H1 (cell line): ENCODE data around the gene FAM193B. TPM values are rescaled to one million over a fixed set of nuclear protein-coding genes. Genes with fewer than 3 reads are reported as not detected.

Experiments used
- CTCF ChIA-PET: fragments of 300-600 bp; sonication (Branson Sonifier 250); formaldehyde crosslinking; loops from one replicate; lab custom pipeline; 2021; ENCODE audit not compliant: partially characterized antibody; lab: Charles Lee
- POLR2A ChIA-PET: fragments of 300-600 bp; sonication (Branson Sonifier 250); formaldehyde crosslinking; loops from one replicate; lab custom pipeline; 2021; ENCODE audit warnings: inconsistent platforms; ENCODE audit not compliant: partially characterized antibody; lab: Charles Lee
- DNase-seq, 2 experiments: peaks; one replicate each; pipeline versions ENCODE4 v3.0.0 to v3.0.0-alpha.2; 2010 to 2022; ENCODE audit warnings: low spot score in 2 of 2, low read depth in 1 of 2, mixed read lengths in 1 of 2
- FAIRE-seq: peaks from 2 replicates; lab custom pipeline; 2011; peaks lifted over from hg19 to GRCh38; lab: Jason Lieb, UNC
- H2AFZ ChIP-seq: 2 replicates; pipeline ENCODE4 v1.8.1; 2012; ENCODE audit warnings: low read length, inconsistent platforms
- H2AK5ac ChIP-seq: 2 replicates; pipeline ENCODE4 v1.6.1; 2013; ENCODE audit warnings: low read depth, low read length
- H2BK120ac ChIP-seq: replicated peaks from 2 replicates; pipeline ENCODE3; 2013; ENCODE audit warnings: low read depth, low read length, inconsistent platforms
- H2BK12ac ChIP-seq: 2 replicates; pipeline ENCODE4 v1.6.1; 2013; ENCODE audit warnings: low read depth, low read length
- H2BK15ac ChIP-seq: 2 replicates; pipeline ENCODE4 v1.6.1; 2013; ENCODE audit warnings: low read length
- H2BK20ac ChIP-seq: 2 replicates; pipeline ENCODE4 v1.6.1; 2013; ENCODE audit warnings: low read length
- H2BK5ac ChIP-seq: 2 replicates; pipeline ENCODE4 v1.6.1; 2013; ENCODE audit warnings: low read depth, low read length
- H3K14ac ChIP-seq: 2 replicates; pipeline ENCODE4 v1.6.1; 2013; ENCODE audit warnings: inconsistent platforms; ENCODE audit not compliant: insufficient read length
- H3K18ac ChIP-seq: 2 replicates; pipeline ENCODE4 v1.6.1; 2013; ENCODE audit warnings: low read length; ENCODE audit errors: extremely low read depth
- H3K23ac ChIP-seq: 2 replicates; pipeline ENCODE4 v1.6.1; 2013; ENCODE audit warnings: inconsistent platforms; ENCODE audit not compliant: insufficient read length
- H3K23me2 ChIP-seq: 2 replicates; pipeline ENCODE4 v1.6.1; 2013; ENCODE audit warnings: low read depth, low read length
- H3K27ac ChIP-seq: 2 replicates; pipeline ENCODE4 v1.6.1; 2011; ENCODE audit warnings: low read depth, low read length, inconsistent platforms
- H3K27me3 ChIP-seq, 4 experiments: replicated peaks in 1 of 4; 1 replicate in 1 of 4; 2 replicates in 3 of 4; pipeline versions ENCODE4 v1.6.1 to v1.8.1; 2011 to 2013; ENCODE audit warnings: low read length in 3 of 4, mild to moderate bottlenecking in 3 of 4, inconsistent platforms in 2 of 4, mixed read lengths in 2 of 4, moderate library complexity in 1 of 4; ENCODE audit not compliant: control insufficient read depth in 3 of 4, insufficient read depth in 3 of 4; ENCODE audit errors: extremely low read depth in 1 of 4
- H3K36me3 ChIP-seq, 4 experiments: 2 replicates each; pipeline versions ENCODE4 v1.6.1 to v1.8.1; 2011 to 2013; ENCODE audit warnings: mild to moderate bottlenecking in 4 of 4, low read length in 3 of 4, moderate library complexity in 2 of 4, control low read depth in 1 of 4, inconsistent platforms in 1 of 4; ENCODE audit not compliant: insufficient read depth in 4 of 4, control insufficient read depth in 2 of 4
- H3K4ac ChIP-seq: replicated peaks from 2 replicates; pipeline ENCODE3; 2013; ENCODE audit warnings: low read length, low read depth, mixed read lengths, inconsistent platforms; ENCODE audit not compliant: insufficient read length
- H3K4me1 ChIP-seq, 4 experiments: replicated peaks in 1 of 4; 1 replicate in 1 of 4; 2 replicates in 3 of 4; pipeline versions ENCODE4 v1.6.1 to v1.8.1; 2011 to 2013; ENCODE audit warnings: low read length in 3 of 4, inconsistent platforms in 2 of 4, mixed read lengths in 1 of 4; ENCODE audit not compliant: insufficient read depth in 4 of 4, control insufficient read depth in 3 of 4
- H3K4me2 ChIP-seq, 2 experiments: 2 replicates each; pipeline versions ENCODE4 v1.6.1 to v1.8.1; 2011 to 2013; ENCODE audit warnings: low read depth in 2 of 2, low read length in 2 of 2, control low read depth in 1 of 2, inconsistent platforms in 1 of 2, mild to moderate bottlenecking in 1 of 2; ENCODE audit not compliant: insufficient read depth in 1 of 2
- H3K4me3 ChIP-seq, 4 experiments: fragments of 200-600, 300-600 bp in 1 of 4; sonication (generic), shearing (Covaris generic), sonication (Bioruptor Twin) in 1 of 4; 2 replicates each; pipeline versions ENCODE4 v1.5.1 to v1.8.1; 2011 to 2016; ENCODE audit warnings: low read length in 4 of 4, low read depth in 3 of 4, control low read depth in 2 of 4, inconsistent platforms in 2 of 4, mild to moderate bottlenecking in 2 of 4, mixed read lengths in 1 of 4, moderate library complexity in 1 of 4; ENCODE audit not compliant: insufficient read depth in 2 of 4; ENCODE audit errors: extremely low read depth in 1 of 4
- H3K56ac ChIP-seq: replicated peaks from 2 replicates; pipeline ENCODE3; 2013; ENCODE audit warnings: low read depth, mild to moderate bottlenecking, mixed read lengths, low read length, inconsistent platforms; ENCODE audit not compliant: insufficient read length
- H3K79me1 ChIP-seq: 2 replicates; pipeline ENCODE4 v1.6.1; 2013; ENCODE audit warnings: low read depth, low read length, control low read depth
- H3K79me2 ChIP-seq, 2 experiments: 2 replicates each; pipeline versions ENCODE4 v1.6.1 to v1.8.1; 2012 to 2013; ENCODE audit warnings: low read length in 2 of 2, mild to moderate bottlenecking in 2 of 2, inconsistent platforms in 1 of 2; ENCODE audit not compliant: insufficient read depth in 2 of 2, control insufficient read depth in 1 of 2
- H3K9ac ChIP-seq, 4 experiments: replicated peaks in 1 of 4; 1 replicate in 1 of 4; 2 replicates in 3 of 4; pipeline versions ENCODE4 v1.6.1 to v1.8.1; 2011 to 2013; ENCODE audit warnings: low read depth in 3 of 4, low read length in 3 of 4, control low read depth in 2 of 4, mild to moderate bottlenecking in 2 of 4, moderate library complexity in 2 of 4, inconsistent platforms in 1 of 4; ENCODE audit errors: extremely low read depth in 1 of 4
- H3K9me3 ChIP-seq, 2 experiments: 2 replicates each; pipeline versions ENCODE4 v1.6.1 to v1.8.1; 2012 to 2013; ENCODE audit warnings: mild to moderate bottlenecking in 2 of 2, moderate library complexity in 2 of 2, control low read depth in 1 of 2, inconsistent platforms in 1 of 2, low read depth in 1 of 2, low read length in 1 of 2, mixed read lengths in 1 of 2; ENCODE audit not compliant: insufficient read depth in 2 of 2
- H4K20me1 ChIP-seq, 2 experiments: replicated peaks in 1 of 2; 2 replicates each; pipeline versions ENCODE3 to v1.8.1; 2011 to 2013; ENCODE audit warnings: inconsistent platforms in 2 of 2, low read length in 2 of 2, mild to moderate bottlenecking in 1 of 2; ENCODE audit not compliant: insufficient read depth in 2 of 2, control insufficient read depth in 1 of 2
- H4K5ac ChIP-seq: 2 replicates; pipeline ENCODE4 v1.6.1; 2013; ENCODE audit warnings: low read length, low read depth, mixed read lengths, inconsistent platforms; ENCODE audit not compliant: insufficient read length
- H4K8ac ChIP-seq: 2 replicates; pipeline ENCODE4 v1.8.0; 2013; ENCODE audit warnings: mild to moderate bottlenecking, moderate library complexity, low read length, inconsistent platforms; ENCODE audit not compliant: insufficient read depth; ENCODE audit errors: extremely low read depth
- H4K91ac ChIP-seq: replicated peaks from 2 replicates; pipeline ENCODE3; 2013; ENCODE audit warnings: low read length, mixed read lengths, inconsistent platforms; ENCODE audit not compliant: insufficient read length
- BRCA1 ChIP-seq: IDR thresholded peaks from 2 replicates; pipeline ENCODE4 v1.6.1; 2012; ENCODE audit warnings: low read depth, low read length, improper control_type of control experiment
- CBX5 ChIP-seq: fragments of 300-800, 300-1000 bp; sonication (generic); IDR thresholded peaks from 2 replicates; pipeline ENCODE4 v1.7.1; 2016; ENCODE audit warnings: antibody characterized with exemption, low read length, low read depth
- FOSL1 ChIP-seq: IDR thresholded peaks from 2 replicates; pipeline ENCODE4 v1.6.1; 2011; ENCODE audit warnings: mild to moderate bottlenecking, low read depth, low read length, moderate library complexity; ENCODE audit not compliant: insufficient read depth
- GTF2F1 ChIP-seq: IDR thresholded peaks from 2 replicates; pipeline ENCODE4 v1.6.1; 2012; ENCODE audit warnings: low read depth, low read length, improper control_type of control experiment, borderline replicate concordance
- POLR2AphosphoS5 ChIP-seq: IDR thresholded peaks from 2 replicates; pipeline ENCODE4 v1.6.1; 2011; ENCODE audit warnings: low read depth, low read length
- RXRA ChIP-seq: IDR thresholded peaks from 2 replicates; pipeline ENCODE4 v1.6.1; 2011; ENCODE audit warnings: low read depth, mild to moderate bottlenecking, low read length, moderate library complexity; ENCODE audit not compliant: insufficient read depth
- SIX5 ChIP-seq: IDR thresholded peaks from 2 replicates; pipeline ENCODE4 v1.6.1; 2011; ENCODE audit warnings: mild to moderate bottlenecking, low read depth, low read length
- SP1 ChIP-seq: IDR thresholded peaks from 2 replicates; pipeline ENCODE4 v1.6.1; 2011; ENCODE audit warnings: low read depth, low read length
- SUZ12 ChIP-seq: fragments of 200-600 bp; sonication (generic); IDR thresholded peaks from 2 replicates; pipeline ENCODE4 v1.6.1; 2012; ENCODE audit warnings: mild to moderate bottlenecking, inconsistent platforms, low read length, moderate library complexity, mixed read lengths
- TAF7 ChIP-seq: optimal IDR thresholded peaks from 2 replicates; pipeline ENCODE3; 2011; ENCODE audit warnings: low read depth, mild to moderate bottlenecking, inconsistent platforms, low read length, moderate library complexity, borderline replicate concordance
- YY1 ChIP-seq: IDR thresholded peaks from 2 replicates; pipeline ENCODE4 v1.6.1; 2011; ENCODE audit warnings: low read depth, mild to moderate bottlenecking, low read length
- WGBS, 2 experiments: shearing (Covaris generic) in 1 of 2; methylation state at CpG; one replicate each; pipeline versions ENCODE4 v1.1.6 to v1.1.7; 2013 to 2015; ENCODE audit warnings: low lambda C conversion rate in 2 of 2, mixed read lengths in 2 of 2, inconsistent platforms in 1 of 2, low coverage in 1 of 2, missing lambda C conversion rate in 1 of 2; ENCODE audit not compliant: insufficient replicate concordance in 2 of 2, insufficient coverage in 1 of 2, insufficient read length in 1 of 2; ENCODE audit errors: extremely low coverage in 1 of 2, missing lambda C conversion rate in 1 of 2; 5-methylcytosine and 5-hydroxymethylcytosine counted together
- polyA plus RNA-seq, 7 experiments: library from polyadenylated mRNA; depleted of rRNA in 3 of 7; stranded (reverse) in 5 of 7; unstranded in 2 of 7; fragments of >200 nt in 5 of 7; fragments of 200-250 nt in 2 of 7; gene quantifications; 1 replicate in 5 of 7; 2 replicates in 1 of 7; 4 replicates in 1 of 7; pipeline versions ENCODE4 v1.2.1 to v1.2.3, GENCODE V29; 2011 to 2013; ENCODE audit warnings: missing spikeins in 2 of 7, mixed read lengths in 2 of 7
- total RNA-seq: library from RNA; stranded (reverse); fragmentation: NEBNext Ultra II Directional; extraction: Animal tissue kit (Norgen Biotek cat#: 25700); gene quantifications from 2 replicates; pipeline ENCODE4 v1.2.1, GENCODE V29; 2021

FAM193B gene
- total and polyA plus RNA-seq, 2 of the 8 experiments (the other 6 are each of a cell fraction or from before 2014, with no cell fraction given), result 49.9 to 69.8 TPM

GRCh38 chr5:177514541-177514940 lies 39.8 kb downstream of the FAM193B start:
- Histone ChIP-seq H3K9me3 (no peaks in the 10 kb centered on the region), H2BK12ac (no peak overlapping the region), H4K5ac (no peak overlapping the region), H3K79me1 (peaks cover 5% of the 10 kb centered on the region; the same call in 1 of the 2 replicates), H3K4me1 (peaks cover 4 to 11% (median 6%) of the 10 kb centered on the region in 4 experiments; a peak in 6 of 7 replicates), H3K18ac (no peak overlapping the region), H3K23ac (no peak overlapping the region), H2AK5ac (no peak overlapping the region), H3K4me3 (no peak overlapping the region), H2BK15ac (no peak overlapping the region), H4K91ac (no peak overlapping the region), H2BK120ac (no peak overlapping the region), H3K79me2 (peaks cover 0 to 9% of the 10 kb centered on the region in 2 experiments; a peak in 1 of 4 replicates), H4K20me1 (peaks cover 0 to 14% of the 10 kb centered on the region in 2 experiments), H3K4me2 (no peak overlapping the region), H4K8ac (peak overlapping the region; percentile 53; the same call in 1 of the 2 replicates), H3K9ac (no peak overlapping the region), H3K27me3 (no peaks in the 10 kb centered on the region), H2AFZ (no peak overlapping the region), H3K23me2 (peaks cover 8% of the 10 kb centered on the region), H3K14ac (no peak overlapping the region), H2BK5ac (no peak overlapping the region), H3K4ac (no peak overlapping the region), H3K27ac (no peak overlapping the region), H3K56ac (no peak overlapping the region), H3K36me3 (peaks cover 27 to 56% (median 47%) of the 10 kb centered on the region in 4 experiments), H2BK20ac (no peak overlapping the region)
- CTCF ChIA-PET, result interaction anchor here (0.5 to 20.8 kb wide), 5 partner anchors 9 to 40 kb away, joined by 3 to 306 read pairs (median 4); no protein-coding TSS in a partner anchor
- WGBS, 2 experiments, result 93% methylated on average over 11 of the region's 11 CpGs; no CpG with 5 or more reads in 1 of the 2 experiments
- TF ChIP-seq CBX5 (no peak), SIX5 (no peak), YY1 (no peak), BRCA1 (no peak), FOSL1 (no peak), GTF2F1 (no peak), RXRA (no peak), SP1 (no peak), POLR2AphosphoS5 (no peak), SUZ12 (no peak), TAF7 (no peak)
- FAIRE-seq (no peak), DNase-seq (no peak)
- POLR2A ChIA-PET, result interaction anchor here (0.8 to 4.7 kb wide), 7 partner anchors 11 to 26 kb away, joined by 3 to 53 read pairs (median 3); partner anchors contain the start of gene PDLIM7
